HG03432 (cell line): ENCODE data around the gene ADAM8.

Experiments
- ATAC-seq: cut with Tn5 transposase; IDR thresholded peaks from one replicate; pipeline ENCODE4 v1.9.1; 2021; ENCODE audit warnings: mild to moderate bottlenecking, moderate library complexity; ENCODE audit not compliant: unreplicated experiment

Gene ADAM8

GRCh38 chr10:133214468-133215410, 61.9 kb downstream of the ADAM8 start:
- ATAC-seq: no peak

DNA sequence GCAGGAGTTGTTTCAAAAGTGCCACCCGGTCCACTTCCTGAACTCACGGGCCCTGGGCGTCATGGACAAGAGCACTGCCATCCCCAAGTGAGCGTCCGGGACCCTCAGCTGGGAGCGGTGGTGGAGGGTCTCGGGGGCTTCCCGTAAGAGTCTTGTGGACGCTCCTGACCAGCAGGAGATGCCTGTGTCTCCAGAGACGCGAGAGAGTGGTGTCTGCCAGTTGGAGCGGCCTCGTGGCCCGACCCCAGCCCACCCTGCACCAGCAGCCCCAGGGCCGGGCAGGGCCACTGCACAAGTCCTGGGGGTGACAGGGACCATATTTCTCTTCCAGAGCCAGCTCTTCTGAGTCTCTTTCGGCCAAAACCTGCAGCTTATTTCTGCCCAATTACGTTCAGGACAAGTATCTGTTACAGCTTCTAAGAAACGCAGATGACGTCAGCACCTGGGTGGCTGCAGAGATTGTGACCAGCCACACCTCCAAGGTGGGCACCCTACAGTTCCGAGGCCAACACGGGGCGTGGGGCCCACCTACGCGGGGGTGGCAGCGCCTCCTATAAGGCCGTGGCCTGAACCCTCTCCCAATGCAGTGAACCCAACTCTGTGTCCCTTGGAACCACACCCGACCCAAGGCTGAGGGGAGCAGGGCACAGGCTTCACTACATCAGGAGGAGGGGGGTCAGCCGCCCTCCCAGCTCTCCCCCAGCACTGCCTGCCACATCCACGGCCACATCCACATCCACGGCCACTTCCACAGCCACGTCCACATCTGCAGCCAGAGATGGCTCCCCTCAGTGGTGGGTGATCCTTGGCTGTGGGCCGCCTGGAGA, 62.8 kb downstream of the ADAM8 start:
- ATAC-seq: no peak

DNA sequence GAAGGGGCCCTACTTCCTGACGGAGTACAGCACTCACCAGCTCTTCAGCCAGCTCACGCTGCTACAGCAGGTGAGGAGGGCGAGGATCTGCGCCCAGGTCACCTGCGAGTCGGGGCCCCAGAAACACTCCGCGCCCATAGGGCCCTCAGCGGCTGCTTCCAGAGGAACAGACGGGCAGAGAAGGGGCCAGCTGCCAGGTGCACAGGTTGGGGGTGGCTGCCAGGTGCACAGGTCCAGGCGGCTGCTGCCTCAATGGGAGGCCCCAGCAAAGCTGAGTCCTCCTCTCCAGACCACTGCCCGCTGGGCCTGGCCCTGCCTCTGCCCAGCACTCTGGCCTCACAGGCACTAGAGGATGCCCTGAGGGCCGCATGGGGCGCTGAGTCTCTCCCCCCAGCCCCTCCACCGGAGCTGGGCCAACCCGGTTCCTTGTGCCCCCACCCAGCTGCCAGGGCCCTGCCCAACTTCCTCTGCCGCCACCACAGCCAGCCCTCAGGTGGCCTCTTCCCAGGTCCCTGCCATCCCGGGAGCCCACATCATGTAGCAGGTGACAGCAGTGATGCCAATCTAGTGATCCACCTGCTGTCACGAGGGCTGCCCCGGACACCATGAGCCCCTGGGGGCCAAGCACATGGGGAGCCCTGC, 63.7 kb downstream of the ADAM8 start:
- ATAC-seq: no peak
